Aorta (tissue), 5 donors: ENCODE results near the gene CCDC191. TPM values are rescaled to one million over a fixed set of nuclear protein-coding genes. Genes with fewer than 3 reads are reported as not detected.
A peak's percentile ranks its signal among the peaks of the same experiment; 100 is the strongest.

Experiments
- ATAC-seq: fragments of 200-7000 bp; cut with Tn5 transposase; one replicate; pipeline ENCODE4 v1.9.1; 2022; ENCODE audit warnings: moderate library complexity; ENCODE audit not compliant: low FRiP score
- DNase-seq, 2 donors: peaks; one replicate each; pipeline ENCODE4 v3.0.0-alpha.2; 2020
- H3K27ac ChIP-seq, 2 donors: one replicate each; pipeline ENCODE4 v1.5.1; 2013; ENCODE audit warnings: low read length in 2 of 2, mild to moderate bottlenecking in 2 of 2, moderate library complexity in 2 of 2, control low read depth in 1 of 2, inconsistent platforms in 1 of 2, low read depth in 1 of 2
- H3K27me3 ChIP-seq, 2 donors: one replicate each; pipeline ENCODE4 v1.6.1; 2013; ENCODE audit warnings: control low read depth in 1 of 2, low read length in 1 of 2, mild to moderate bottlenecking in 1 of 2, moderate library complexity in 1 of 2; ENCODE audit not compliant: insufficient read depth in 2 of 2, control insufficient read depth in 1 of 2
- H3K36me3 ChIP-seq, 2 donors: one replicate each; pipeline ENCODE4 v1.6.1; 2013; ENCODE audit warnings: control low read depth in 1 of 2, low read length in 1 of 2, mild to moderate bottlenecking in 1 of 2; ENCODE audit not compliant: insufficient read depth in 2 of 2, control insufficient read depth in 1 of 2
- H3K4me1 ChIP-seq, 2 donors: one replicate each; pipeline ENCODE4 v1.6.1; 2013; ENCODE audit warnings: low read length in 2 of 2, control low read depth in 1 of 2, mild to moderate bottlenecking in 1 of 2, moderate library complexity in 1 of 2; ENCODE audit not compliant: insufficient read depth in 2 of 2, control insufficient read depth in 1 of 2
- H3K4me3 ChIP-seq, 2 donors: one replicate each; pipeline ENCODE4 v1.5.1; 2013; ENCODE audit warnings: low read length in 2 of 2, control low read depth in 1 of 2, mild to moderate bottlenecking in 1 of 2
- H3K9me3 ChIP-seq: one replicate; pipeline ENCODE4 v1.6.1; 2013; ENCODE audit warnings: mild to moderate bottlenecking, low read length; ENCODE audit not compliant: control insufficient read depth
- WGBS, 2 donors: extraction: QIAGEN DNeasy Blood & Tissue Kit; methylation state at CpG; one replicate each; pipeline ENCODE4 v1.1.7; 2013; 5-methylcytosine and 5-hydroxymethylcytosine counted together
- intact Hi-C, 2 donors: fragments of 100-400 bp; cut with DNase I; formaldehyde crosslinking; loops; one replicate each; pipeline versions ENCODE4 v1.14.2 to v1.15.0; 2022
- long read RNA-seq, 2 donors: library from polyadenylated mRNA; unstranded; transcript quantifications; one replicate each; pipeline ENCODE4 v2.0.0, GENCODE V29; 2020 to 2021
- polyA plus RNA-seq, 2 donors: library from polyadenylated mRNA; stranded (reverse); fragments of 200-250 nt; gene quantifications; one replicate each; pipeline ENCODE4 v1.2.3, GENCODE V29; 2013
- total RNA-seq, 2 donors: library from RNA; stranded (reverse); fragmentation: NEBNext Ultra II Directional; extraction: Animal tissue kit (Norgen Biotek cat#: 25700); gene quantifications; one replicate each; pipeline ENCODE4 v1.2.1, GENCODE V29; 2021
- donor health status: healthy with polysubstance abuse.
- donor health status: Bipolar disorder and iron deficiency.
- donor health status: DM: no; HTN: no; CAD: no.
- donor health status: DM: no; HTN: no; CAD: no.
- donor health status: DM: yes; HTN: yes; CAD: no.

The CCDC191 gene, protein sequence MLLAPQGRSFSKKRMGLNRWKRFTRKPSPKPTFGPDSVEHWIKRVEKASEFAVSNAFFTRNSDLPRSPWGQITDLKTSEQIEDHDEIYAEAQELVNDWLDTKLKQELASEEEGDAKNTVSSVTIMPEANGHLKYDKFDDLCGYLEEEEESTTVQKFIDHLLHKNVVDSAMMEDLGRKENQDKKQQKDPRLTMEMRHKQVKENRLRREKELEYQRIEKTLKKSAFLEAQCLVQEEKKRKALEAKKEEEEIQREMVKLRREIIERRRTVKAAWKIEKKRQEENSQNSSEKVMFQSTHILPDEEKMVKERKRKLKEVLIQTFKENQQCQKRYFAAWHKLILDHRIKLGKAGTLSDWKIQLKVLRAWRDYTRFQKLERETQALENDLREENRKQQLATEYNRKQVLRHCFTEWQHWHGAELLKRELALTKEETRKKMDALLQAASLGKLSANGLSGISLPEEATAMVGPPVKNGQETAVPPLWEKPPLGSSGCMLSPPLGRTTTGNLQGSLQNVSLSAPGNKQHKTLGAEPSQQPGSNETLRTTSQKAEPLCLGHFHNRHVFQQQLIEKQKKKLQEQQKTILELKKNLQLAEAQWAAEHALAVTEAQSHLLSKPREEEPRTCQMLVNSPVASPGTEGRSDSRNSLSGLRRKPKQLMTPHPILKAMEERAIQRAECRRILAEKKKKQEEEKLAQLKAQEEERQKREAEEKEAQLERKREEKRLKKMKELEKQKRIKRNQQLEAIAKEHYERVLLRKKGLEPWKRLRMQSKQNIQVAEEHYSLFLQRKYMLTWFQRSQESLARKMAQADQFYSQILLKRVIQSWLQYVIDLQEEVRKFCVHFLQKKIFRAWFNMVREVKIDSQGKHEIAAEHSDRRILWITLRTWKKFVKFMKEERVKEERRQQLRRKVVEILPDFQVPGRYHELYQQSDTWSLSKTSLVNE
- total RNA-seq = 1 to 10 TPM; 2.6 to 8.6 TPM
- polyA plus RNA-seq = 1 to 10 TPM; 1.4 to 3.1 TPM
- long read RNA-seq, donor 1 = 0 reads
- long read RNA-seq, donor 2, partial matches to known transcripts = 3 of 9 reads
- long read RNA-seq, donor 2, other reads (novel, unspliced or antisense) = 4 of 9 reads

DNA sequence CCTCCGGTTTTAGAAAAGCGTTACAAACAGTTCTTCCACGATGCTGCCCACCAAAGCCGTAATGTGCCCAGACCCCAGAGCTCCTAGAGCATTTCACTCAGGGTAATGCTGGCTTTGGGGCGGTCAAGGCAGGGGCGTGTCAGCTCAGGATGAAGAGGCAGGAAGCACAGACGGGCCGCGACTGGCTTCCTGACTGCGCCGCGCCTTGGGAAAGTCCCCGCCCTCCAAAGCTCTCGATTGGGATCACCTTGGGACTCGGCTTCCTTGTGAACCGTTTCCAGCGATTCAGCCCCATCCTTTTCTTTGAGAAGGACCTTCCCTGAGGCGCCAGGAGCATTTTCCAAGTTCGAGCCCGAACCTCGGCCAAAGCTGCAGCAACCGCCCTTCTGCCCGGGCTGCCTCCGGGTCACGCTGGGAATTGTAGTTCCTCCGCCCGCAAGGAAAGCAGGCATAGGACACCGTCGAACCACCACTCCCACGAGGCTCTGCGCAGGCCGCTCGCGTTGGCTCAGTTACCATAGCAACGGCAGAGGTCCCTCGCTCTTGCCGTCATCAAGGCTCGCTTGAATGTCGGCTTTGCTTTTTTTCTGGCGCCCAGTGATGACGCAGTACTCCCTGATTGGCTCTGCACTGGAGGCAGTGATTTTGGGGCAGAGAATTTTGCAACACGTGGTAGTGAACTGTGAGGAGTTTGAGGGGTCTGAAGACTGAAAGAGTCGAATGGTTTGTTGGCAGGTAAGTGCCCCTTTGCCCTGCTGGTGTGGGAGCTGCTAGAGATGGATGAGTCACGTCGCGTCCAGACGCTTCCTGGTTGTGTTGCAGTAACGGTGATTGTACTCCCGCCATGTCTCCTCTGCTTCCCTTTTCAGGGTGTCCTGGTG is at the start of gene CCDC191, which contains the start of gene QTRT2:
CCDC191 (minus strand) TSS at position 397 of the 881 bp plus-strand sequence; CDS start at position 337, 60 bp downstream.
QTRT2 (plus strand) TSS at position 608 of the 881 bp plus-strand sequence. CDS start 8,521 bp downstream, outside the sequence.
- Histone ChIP-seq H3K27ac (peak within 1 kb of the TSS in 1 of 2 donors; percentile 72), H3K9me3 (no peaks in the 10 kb centered on the region), H3K4me3 (peak within 1 kb of the TSS; percentile 81 to 88), H3K27me3 (no peaks in the 10 kb centered on the region), H3K4me1 (peaks cover 0 to 2% of the 10 kb centered on the region in 2 donors), H3K36me3 (no peaks in the 10 kb centered on the region)
- intact Hi-C loops = loop anchor here (2.0 to 5.0 kb wide), 3 partner anchors 96 to 309 kb away; partner anchors contain the start of genes ATP6V1A (in 1 of the 2), NAA50 (in 1 of the 2) and ZDHHC23 (in 1 of the 2)
- WGBS, 2 donors = 0% methylated on average over 49 of the region's 49 CpGs
- peak; percentile 100 for ATAC-seq
- peak; percentile 99 for DNase-seq

- no peaks in the 10 kb centered on the region for H3K9me3 ChIP-seq
- no peak for DNase-seq
- ATAC-seq = no peak
- H3K36me3 ChIP-seq = no peaks in the 10 kb centered on the region
- H3K27ac ChIP-seq = no peak overlapping the region
- H3K27me3 ChIP-seq = no peaks in the 10 kb centered on the region
- H3K4me3 ChIP-seq = no peak overlapping the region
- no peaks in the 10 kb centered on the region for H3K4me1 ChIP-seq
- WGBS, 2 donors = 83 to 84% methylated on average over 3 of the region's 3 CpGs
- intact Hi-C loops = no loop called here
Measured at GRCh38 chr3:114104414-114104813, 48.1 kb upstream of the CCDC191 start.

GRCh38 chr3:114103858-114104257 is 47.5 kb upstream of the CCDC191 start:
- Histone ChIP-seq H3K4me3 (no peak overlapping the region), H3K27me3 (no peaks in the 10 kb centered on the region), H3K36me3 (no peaks in the 10 kb centered on the region), H3K27ac (no peak overlapping the region), H3K9me3 (no peaks in the 10 kb centered on the region), H3K4me1 (no peaks in the 10 kb centered on the region)
- DNase-seq (no peak), ATAC-seq (no peak)
- WGBS, 2 donors = 93 to 96% methylated on average over 4 of the region's 4 CpGs
- intact Hi-C loops = no loop called here

DNA sequence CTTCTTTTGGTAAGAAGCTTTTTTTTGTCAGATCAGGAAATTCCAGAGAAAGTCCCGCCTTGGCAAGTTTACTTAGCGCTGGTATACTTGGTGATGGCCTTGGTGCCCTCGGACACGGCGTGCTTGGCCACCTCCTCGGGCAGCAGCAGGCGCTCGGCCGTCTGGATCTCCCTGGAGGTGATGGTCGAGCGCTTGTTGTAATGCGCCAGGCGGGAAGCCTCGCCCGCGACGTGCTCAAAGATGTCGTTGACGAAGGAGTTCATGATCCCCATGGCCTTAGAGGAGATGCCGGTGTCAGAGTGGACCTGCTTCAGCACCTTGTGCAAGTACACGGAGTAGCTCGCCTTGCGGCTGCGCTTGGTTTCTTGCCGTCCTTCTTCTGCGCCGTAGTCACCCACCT is 46.9 kb upstream of the CCDC191 start:
- H3K27ac ChIP-seq = no peak overlapping the region
- H3K4me1 ChIP-seq = no peaks in the 10 kb centered on the region
- ATAC-seq (no peak), DNase-seq (no peak)
- WGBS, 2 donors = 92 to 93% methylated on average over 27 of the region's 27 CpGs
- no peak overlapping the region for H3K4me3 ChIP-seq
- no peaks in the 10 kb centered on the region for H3K27me3 ChIP-seq
- no peaks in the 10 kb centered on the region for H3K9me3 ChIP-seq
- intact Hi-C loops = no loop called here
- H3K36me3 ChIP-seq = no peaks in the 10 kb centered on the region

GRCh38 chr3:114101101-114101500 is 44.8 kb upstream of the CCDC191 start:
- intact Hi-C loops = no loop called here
- DNase-seq = no peak
- no peaks in the 10 kb centered on the region for H3K36me3 ChIP-seq
- ATAC-seq = no peak
- no peaks in the 10 kb centered on the region for H3K27me3 ChIP-seq
- no peaks in the 10 kb centered on the region for H3K9me3 ChIP-seq
- H3K27ac ChIP-seq = no peak overlapping the region
- H3K4me3 ChIP-seq = no peak overlapping the region
- 29 to 50% methylated on average over 1 of the region's 1 CpG for WGBS, 2 donors
- no peaks in the 10 kb centered on the region for H3K4me1 ChIP-seq

- no peak for ATAC-seq
- H3K36me3 ChIP-seq = no peaks in the 10 kb centered on the region
- no peak overlapping the region for H3K4me3 ChIP-seq
- no peaks in the 10 kb centered on the region for H3K9me3 ChIP-seq
- peaks cover 0 to 2% of the 10 kb centered on the region in 2 donors for H3K4me1 ChIP-seq
- H3K27me3 ChIP-seq = no peaks in the 10 kb centered on the region
- intact Hi-C loops = no loop called here
- no peak overlapping the region for H3K27ac ChIP-seq
- DNase-seq = no peak
- WGBS, 2 donors = 79 to 80% methylated on average over 3 of the region's 3 CpGs
Measured at GRCh38 chr3:114095796-114096195, 39.5 kb upstream of the CCDC191 start.

DNA sequence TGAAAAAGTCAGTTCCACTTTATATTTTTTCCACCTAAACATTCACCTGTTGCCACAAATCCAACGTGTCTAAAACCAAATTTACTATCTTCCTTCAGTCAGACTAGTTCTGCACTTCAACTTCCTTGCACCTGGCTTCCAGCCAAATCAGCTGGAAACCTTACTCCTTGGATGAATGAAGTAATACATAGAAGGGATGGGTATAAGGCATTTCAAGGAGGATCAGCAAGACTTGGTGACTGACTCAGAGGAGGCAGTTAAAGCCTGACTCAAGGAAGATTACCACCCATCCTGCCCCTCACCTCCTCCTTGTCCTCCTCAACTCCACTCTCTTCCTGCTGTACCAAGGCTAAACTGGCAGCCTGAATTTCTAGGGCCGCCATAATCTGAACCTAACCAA is 37.3 kb upstream of the CCDC191 start:
- ATAC-seq = no peak
- Histone ChIP-seq H3K27ac (no peak overlapping the region), H3K36me3 (no peaks in the 10 kb centered on the region), H3K4me1 (peaks cover 0 to 2% of the 10 kb centered on the region in 2 donors), H3K27me3 (no peaks in the 10 kb centered on the region), H3K9me3 (no peaks in the 10 kb centered on the region), H3K4me3 (no peak overlapping the region)
- DNase-seq = peak in 1 of 2 donors; percentile 55
- 50 to 53% methylated on average over 2 of the region's 2 CpGs for WGBS, 2 donors
- intact Hi-C loops = no loop called here

- H3K4me1 ChIP-seq = peaks cover 0 to 2% of the 10 kb centered on the region in 2 donors
- DNase-seq = no peak
- ATAC-seq = no peak
- no peaks in the 10 kb centered on the region for H3K27me3 ChIP-seq
- intact Hi-C loops = no loop called here
- H3K4me3 ChIP-seq = no peak overlapping the region
- 4 to 6% methylated on average over 3 of the region's 3 CpGs for WGBS, 2 donors
- H3K36me3 ChIP-seq = no peaks in the 10 kb centered on the region
- H3K9me3 ChIP-seq = no peaks in the 10 kb centered on the region
- no peak overlapping the region for H3K27ac ChIP-seq
Measured at GRCh38 chr3:114093016-114093380, 36.7 kb upstream of the CCDC191 start.
